NCI-H446 treated with DMSO at 0.1 percent for 48 hours (cell line): ENCODE data around the gene AGAP3.

Source experiments
- DNase-seq: peaks from one replicate; lab custom pipeline; 2025; lab: John Stamatoyannopoulos, UW

AGAP3 gene

GRCh38 chr7:151186640-151187408, 100.5 kb downstream of the AGAP3 start, which contains the start of gene ASB10:
ASB10 (minus strand) TSS chr7:151187250; CDS start chr7:151187130, 120 bp downstream.
- DNase-seq: no peak

- DNase-seq: no peak
Observed at GRCh38 chr7:151187409-151188251, 101.4 kb downstream of the AGAP3 start.

- no peak for DNase-seq
Observed at GRCh38 chr7:151188252-151188542, 101.9 kb downstream of the AGAP3 start.

GRCh38 chr7:151189038-151189437, 102.8 kb downstream of the AGAP3 start:
- DNase-seq: no peak

- no peak for DNase-seq
Observed at GRCh38 chr7:151191544-151191943, 105.3 kb downstream of the AGAP3 start.

- no peak for DNase-seq
Observed at GRCh38 chr7:151192002-151192539, 105.8 kb downstream of the AGAP3 start.

GRCh38 chr7:151193203-151193978, 107.1 kb downstream of the AGAP3 start:
- no peak for DNase-seq
